ACHN (cell line): Measurements from ENCODE around the gene FCN1.

ENCODE experiments used
- DNase-seq: peaks from one replicate; pipeline ENCODE4 v3.0.0-alpha.2; 2015
- in situ Hi-C: cut with HindIII; loops from 2 replicates; pipeline ENCODE4 v1.10.0; 2017; ENCODE audit warnings: low sequenced_read_pairs, low pct_ligation_motif_present, low pct_unique_long_range_greater_than_20kb

FCN1 gene

DNA sequence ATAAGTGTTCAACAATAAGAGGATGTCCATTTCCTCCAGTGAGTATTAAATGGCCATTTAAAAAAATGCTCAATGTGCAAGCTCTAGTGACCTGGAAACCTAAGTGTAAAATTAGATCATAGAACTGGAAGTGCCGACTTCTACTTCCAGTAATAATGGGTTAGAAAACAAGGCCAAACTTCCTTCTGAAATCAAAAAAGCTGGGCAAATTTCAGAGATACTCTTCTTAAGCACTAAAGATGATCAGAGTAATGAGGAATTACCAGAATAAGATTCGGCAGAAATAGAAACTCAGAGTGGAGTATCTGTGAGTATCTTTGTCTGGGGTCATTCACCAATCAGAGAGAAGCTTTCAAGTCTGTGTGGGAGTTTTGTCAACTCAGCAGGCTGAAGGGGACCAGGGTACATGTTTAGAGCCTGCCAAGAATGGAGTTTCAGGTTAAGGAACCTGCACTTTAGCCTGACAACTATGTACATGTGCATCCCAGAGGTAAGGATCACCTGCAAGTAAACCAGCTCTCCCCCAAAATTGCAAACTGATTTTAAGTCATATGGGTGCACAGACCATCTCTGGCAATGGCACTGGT, 20.0 kb downstream of the FCN1 start:
- in situ Hi-C loops: no loop called here
- DNase-seq: no peak

DNA sequence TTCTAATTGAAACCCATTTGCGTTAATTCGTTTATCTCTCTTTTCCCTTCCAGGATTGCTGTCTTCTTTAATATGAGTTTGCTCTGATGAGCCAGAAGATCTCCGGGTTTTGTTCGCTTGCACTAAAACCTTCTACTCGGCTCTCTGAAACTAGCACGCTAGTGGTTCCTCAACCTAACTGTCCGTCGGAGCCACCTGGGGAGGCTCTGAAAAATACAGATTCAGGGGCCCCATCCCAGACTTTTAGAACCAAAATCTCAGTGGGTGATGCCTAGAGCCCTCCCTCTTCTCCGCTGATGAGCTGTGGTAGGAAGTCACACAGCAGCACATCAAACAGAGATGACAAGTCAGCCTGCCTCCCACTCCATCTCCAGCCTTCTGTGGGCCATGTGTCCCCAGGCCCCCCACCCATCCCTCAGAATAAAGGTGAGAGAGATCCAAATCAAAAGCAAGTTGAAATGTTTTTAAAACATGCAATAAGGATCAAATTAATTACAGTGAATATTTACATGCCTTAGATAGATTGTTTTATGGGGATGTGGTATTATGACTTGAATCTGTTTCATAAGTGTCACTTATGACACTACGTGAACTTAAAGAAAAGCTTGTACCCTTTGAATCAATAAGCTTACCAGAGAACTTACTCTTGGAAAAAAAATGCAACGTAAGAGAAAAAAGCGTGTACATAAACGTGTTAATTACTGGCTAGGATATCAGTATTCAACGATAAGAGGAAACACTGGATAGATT, 20.7 kb downstream of the FCN1 start:
- DNase-seq: no peak
- in situ Hi-C loops: no loop called here

DNA sequence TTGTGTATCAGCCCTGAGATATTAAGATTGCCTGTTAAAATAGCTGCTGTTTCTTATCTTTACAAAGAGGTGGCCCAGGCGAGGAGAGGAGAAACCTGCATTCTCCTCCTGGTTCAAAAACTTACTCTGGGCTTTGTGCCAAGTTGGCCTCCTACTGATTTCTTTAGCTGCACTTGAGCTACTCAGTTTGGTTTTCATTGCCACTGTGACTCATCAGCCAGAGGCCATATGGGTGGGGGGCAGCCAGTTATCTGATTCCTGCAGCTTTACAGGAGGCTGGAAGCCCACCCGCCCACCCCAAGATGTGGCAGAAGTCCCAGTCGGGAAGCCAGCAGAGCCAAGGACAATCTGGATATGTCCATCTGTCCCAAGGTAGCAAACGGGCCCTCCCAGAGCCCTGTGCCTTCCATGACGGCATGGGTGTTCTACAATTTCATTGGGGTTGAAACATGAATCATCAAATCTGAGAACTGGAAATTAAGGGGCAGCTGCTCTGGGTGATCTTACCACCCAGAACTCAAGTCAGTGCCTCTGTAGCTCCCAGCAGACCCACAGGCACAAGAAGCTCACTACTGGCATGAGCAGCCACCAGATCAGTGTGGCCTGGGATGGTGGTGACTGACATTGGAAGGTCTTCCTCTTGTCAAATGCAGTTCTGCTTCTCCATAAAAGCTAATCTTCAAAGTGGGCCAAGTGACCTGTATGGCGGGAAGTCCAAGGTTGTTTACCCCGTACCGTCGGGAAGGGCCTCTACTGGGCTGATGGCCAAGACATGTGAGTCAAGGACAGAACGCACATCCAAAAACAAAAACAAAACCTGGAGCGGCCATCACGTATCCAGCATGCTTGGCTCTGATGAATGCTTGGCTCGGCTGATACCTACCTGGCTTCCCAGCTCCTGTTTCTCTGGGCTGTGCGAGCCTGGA, 21.5 kb downstream of the FCN1 start:
- in situ Hi-C loops: no loop called here
- no peak for DNase-seq

DNA sequence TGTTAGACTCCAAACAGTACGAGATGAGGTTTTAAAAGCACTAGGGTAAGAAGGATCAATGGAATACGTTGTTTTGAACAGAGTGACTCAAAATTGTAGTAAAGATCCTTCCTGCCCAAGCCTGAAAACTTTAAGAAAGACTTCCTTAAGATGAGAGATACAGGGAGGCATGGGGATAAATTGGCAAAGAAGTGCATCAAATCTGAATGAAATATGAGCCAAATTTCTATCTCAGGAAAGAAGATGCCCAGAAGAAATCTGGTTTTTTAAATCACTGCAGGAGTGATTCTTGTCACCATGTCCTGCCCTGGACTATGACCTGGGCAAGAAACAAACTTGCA, 22.2 kb downstream of the FCN1 start:
- no peak for DNase-seq
- in situ Hi-C loops: no loop called here

DNA sequence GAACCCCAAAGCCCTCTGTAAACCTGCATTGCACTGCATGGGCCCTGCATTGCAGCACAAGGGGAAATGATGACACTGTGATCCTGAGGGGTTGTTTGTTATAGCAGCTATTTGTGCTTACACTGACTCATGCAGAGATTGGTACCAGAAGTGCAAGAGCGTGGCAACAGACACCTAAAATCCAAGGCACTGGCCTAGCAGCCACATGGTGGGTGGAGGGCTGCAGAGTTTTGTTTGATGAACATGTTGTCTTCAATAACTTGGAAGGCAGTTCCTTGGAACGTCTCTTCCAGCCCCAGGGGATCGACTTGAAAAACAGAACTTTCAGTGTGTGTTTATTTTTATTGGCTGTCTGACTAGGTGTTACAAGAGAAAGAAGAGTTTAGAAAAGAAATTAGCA, 22.6 kb downstream of the FCN1 start:
- in situ Hi-C loops: no loop called here
- no peak for DNase-seq

DNA sequence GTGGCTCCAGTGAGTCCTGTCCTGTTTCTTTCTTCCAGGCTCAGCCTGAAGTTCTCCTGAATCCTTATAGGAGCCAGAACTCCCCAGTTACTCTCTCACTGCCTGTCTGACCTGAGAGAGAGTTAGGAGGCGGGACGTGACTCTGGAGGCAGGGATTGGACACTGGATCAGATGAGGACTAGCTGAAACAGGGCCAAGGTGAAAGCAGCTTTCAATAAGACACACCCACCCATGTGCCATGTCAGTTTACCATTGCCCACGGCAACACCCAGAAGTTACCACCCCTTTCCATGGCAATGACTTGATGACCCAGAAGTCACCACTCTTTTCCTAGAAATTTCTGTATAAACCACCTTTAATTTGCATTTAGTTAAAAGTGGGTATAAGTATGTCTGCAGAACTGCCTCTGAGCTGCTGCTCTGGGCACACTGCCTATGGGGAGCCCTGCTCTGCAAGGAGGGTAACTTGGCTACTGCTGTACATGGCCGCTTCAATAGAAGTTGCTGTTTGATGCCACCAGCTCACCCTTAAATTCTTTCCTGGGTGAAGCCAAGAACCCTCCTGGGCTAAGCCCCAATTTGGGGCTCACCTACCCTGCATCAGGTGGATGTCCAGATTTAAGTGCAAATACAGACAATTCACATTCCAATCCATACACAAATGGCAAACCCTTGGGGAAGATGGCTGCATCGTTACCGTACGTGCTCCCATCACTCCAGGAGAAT, 23.4 kb downstream of the FCN1 start:
- in situ Hi-C loops: no loop called here

DNA sequence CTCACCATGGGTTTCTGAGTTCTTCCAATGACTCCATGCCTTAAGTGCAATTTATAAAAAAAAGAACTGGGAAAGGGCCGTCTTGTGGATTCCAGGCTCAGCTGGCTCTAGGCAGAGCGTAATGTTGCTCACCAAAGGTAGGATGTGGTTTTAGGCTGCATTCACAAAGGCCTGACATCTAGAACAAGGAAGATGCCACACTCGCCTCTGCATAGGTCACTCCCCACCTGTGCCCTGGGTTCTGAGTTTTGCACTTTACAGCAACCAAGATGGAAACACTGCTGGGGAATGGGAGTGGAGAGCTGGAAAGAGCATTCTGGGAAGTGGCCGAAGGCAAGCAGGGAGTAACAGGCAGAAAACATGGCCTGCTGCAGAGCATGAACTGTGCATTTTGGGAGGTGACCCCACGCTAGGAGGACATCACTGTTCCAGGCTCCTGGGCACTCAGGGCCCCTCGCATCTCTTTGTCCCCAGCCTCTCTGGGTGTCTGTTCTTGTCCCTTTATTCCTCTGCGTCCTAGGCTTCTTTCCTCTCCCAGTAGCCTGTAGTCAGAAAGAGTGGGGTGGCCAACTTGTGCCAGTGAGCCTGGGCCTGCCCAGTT, 24.8 kb downstream of the FCN1 start:
- in situ Hi-C loops: no loop called here
- no peak for DNase-seq

More for the DNA sequence above, 23.4 kb downstream of the FCN1 start:
- no peak for DNase-seq

DNA sequence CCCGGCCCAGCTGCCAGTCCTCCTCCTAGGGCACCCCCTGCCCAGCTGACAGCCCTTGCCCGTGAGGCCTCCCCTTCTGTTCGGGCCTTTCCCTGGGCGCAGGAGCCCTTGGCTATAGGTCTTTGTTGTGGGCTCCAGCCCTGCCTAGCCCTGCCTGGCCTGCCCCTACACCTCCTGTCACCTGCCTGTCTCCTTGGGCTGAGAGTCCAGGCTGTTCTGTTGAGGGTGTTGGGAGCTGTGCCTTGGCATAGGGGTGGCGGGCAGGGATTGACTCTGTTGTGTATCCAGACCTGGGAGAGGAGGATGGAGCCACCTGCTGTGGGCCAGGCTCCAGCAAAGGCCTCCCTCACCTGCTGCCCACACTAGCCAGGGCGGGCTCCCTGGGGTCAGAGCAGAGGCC, 25.5 kb downstream of the FCN1 start:
- in situ Hi-C loops: no loop called here
- DNase-seq: no peak

DNA sequence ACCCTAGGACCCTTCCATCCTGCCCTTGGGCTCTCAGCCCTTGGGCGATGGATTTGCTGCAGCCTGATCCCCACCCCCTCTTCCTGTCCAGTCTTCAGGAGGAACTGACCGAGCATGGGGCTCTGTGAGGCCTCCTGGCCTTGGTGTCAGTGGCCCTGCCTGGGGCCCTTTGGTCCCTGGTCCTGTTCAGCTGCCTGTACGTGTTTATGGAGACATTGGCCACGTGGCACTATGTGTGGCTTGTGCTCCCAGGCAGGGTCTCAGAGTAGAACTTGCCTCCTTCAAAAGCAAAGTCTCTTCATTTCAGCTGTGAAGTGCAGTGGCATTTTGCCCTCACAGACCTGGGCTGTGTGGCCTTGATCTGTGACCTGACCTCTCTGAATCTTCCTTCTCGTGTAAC, 26.0 kb downstream of the FCN1 start:
- in situ Hi-C loops: no loop called here

DNA sequence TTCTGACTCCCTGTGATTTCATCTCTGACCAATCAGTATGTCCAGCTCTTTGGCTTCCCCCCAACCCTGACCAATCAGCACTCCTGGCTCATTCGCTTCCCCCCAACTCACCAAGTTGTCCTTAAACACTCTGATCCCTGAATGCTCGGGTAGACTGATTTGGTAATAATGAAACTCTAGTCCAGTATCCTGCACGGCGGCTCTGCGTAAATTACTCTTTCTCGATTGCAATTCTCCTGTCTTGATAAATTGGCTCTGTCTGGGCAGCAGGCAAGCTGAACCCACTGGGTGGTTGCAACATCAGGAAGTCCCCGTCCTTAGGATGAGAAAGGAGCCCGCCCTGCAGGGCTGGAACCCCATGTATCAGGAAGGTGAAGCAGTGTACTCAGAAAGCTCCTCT, 26.7 kb downstream of the FCN1 start:
- in situ Hi-C loops: no loop called here
- DNase-seq: no peak

More for the DNA sequence above, 26.0 kb downstream of the FCN1 start:
- no peak for DNase-seq

DNA sequence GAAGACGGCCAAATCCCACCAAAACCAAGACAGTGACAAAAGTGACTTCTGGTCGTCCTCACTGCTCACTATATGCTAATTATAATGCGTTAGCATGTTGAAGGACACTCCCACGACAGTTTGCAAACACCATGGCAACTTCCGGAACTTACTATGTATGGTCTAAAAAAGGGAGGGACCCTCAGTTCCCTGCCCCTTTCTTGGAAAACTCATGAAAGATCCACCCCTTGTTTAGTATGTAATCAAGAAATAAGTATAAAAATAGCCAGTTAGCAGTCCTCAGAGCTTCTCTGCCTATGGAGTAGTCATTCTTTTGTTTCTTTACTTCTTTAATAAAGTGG, 27.6 kb downstream of the FCN1 start:
- DNase-seq: no peak

DNA sequence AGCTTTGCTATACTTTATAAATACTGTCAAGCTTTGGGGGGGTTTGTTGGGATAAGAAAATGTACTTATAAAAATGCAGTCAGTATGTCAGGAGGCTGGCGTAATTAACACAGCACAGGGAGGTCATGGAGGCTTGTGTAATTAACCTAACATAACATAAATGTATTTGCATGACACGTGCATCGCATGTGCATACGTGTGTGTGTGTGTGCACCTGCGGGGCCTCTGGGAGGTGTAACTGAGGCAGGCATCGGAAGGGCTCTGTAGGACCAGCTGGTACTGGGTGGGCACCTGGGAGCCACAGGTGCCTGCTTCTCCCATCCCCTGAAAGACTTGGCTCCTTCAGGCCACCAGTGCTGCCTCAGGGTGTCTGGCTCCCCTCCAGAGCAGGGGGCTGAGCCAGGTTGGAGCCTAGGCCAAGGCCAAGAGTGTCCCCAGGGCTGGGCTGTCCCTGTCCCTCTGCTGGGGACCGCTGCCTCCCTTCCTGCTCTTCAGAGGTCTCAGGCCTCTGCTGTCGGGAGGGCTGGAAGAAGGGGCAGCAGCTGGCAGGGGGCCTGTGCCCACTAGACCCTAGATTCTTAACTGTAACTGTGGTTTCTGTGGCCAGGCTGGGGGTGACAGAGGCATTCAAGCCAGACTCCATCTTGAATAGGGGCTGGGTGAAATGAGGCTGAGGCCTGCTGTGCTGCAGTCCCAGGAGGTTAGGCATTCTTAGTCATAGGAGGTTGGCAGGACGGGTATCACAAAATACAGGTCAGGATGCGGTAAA, 28.1 kb downstream of the FCN1 start:
- in situ Hi-C loops: no loop called here
- DNase-seq: no peak

More for the DNA sequence above, 27.6 kb downstream of the FCN1 start:
- in situ Hi-C loops: no loop called here

DNA sequence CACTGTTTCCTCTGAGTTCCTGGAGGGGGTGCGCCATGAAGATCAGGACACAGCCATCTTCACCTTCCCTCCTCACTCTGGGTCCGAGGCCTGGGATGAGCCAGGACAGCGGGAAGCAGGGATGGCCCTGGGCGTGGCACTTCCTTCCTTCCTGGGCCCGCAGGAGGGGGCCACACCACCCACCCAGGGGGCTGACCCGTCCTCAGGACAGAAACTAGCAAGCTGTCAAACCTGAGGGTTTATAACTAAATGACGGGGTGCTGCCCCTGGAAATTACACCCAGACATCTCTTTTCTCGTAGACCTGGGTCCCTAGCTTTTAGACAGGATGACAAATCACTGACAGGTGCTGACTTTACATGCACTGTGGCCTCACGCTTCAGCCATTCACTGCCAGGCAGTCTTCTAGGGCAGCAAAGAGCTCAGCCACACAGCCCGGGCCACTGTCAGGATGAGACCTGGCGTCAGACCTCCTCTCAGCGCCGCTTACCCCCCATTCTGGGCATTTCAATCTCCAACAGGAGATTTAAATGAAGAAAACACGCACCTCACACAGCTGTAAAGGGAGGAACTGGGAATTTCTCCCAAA, 29.0 kb downstream of the FCN1 start:
- DNase-seq: no peak
- in situ Hi-C loops: no loop called here

DNA sequence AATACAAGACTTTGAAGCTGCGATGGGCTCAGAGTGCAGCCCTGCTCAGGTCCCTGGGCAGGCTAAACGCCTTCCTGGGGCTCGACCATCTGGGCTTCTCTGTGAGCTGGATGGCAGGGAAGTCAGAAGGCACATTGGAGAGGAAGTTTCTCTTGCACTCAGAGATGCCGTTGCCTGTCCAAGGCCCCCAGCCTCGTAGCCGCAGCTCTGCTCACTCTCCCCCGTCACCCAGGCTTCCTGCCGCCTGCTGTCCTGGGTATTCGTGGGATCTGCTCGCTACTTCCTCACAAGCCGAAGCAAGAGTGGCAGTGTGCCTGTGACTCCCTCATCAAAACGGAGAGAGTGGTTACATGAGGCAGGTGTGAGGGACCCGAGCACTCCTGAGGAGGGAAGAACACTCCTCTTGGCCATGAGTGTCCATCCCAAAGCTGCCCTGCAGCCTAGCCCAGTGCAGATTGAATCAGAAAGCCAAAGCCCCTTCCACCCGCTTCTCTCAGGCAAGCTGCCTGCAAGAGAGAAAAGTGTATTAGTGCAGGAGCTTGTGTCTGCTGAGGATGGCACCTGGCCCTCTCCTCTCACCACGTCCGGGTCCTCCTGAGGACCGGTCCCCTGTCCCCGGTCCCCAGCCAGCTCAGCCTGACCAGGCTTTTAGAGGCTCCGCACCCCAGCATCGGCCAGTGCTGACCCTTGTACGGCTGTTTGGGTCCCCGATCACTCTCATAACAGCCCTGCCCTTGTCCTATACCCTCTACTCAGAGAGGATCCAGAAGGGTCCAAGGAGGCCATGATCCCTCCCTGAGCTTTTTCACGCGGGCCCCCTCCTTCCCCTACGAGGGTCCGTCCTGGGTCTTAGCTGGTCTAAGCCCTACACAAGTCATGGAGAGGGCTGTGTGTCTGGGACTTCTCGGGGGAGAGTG, 29.8 kb downstream of the FCN1 start:
- in situ Hi-C loops: no loop called here
- no peak for DNase-seq

DNA sequence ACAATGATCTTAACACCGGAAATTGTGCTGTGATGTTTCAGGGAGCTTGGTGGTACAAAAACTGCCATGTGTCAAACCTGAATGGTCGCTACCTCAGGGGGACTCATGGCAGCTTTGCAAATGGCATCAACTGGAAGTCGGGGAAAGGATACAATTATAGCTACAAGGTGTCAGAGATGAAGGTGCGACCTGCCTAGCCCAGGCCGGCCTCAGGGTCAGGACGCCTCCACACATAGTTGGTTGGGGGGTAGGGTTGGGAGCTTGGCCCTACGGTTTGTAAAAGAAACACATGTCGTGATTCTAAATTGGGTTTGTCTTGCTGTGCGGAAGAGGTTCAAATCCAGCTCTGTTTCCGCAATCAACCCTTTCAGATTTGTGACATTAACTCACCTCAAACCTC, 30.5 kb downstream of the FCN1 start:
- in situ Hi-C loops: no loop called here
- no peak for DNase-seq

DNA sequence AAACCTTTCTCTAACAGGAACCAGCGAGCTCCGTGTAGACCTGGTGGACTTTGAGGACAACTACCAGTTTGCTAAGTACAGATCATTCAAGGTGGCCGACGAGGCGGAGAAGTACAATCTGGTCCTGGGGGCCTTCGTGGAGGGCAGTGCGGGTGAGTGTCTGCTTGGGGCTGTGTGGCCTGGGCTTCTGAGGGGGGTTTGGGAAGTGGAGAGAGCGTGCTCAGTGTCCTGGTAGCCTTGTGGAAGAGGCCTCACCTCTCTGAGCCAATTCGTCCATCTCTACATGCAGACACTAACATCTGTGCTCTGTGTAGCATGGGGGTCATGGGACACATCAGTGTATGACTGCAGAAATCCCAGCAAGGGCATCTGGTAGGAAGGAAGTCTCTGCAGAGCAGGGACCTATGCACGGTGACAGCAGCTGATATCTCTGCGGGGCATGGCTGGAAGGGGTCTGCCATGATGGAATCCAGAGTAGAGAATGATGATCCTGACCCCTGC, 31.2 kb downstream of the FCN1 start:
- DNase-seq: no peak
- in situ Hi-C loops: no loop called here
